Thoracic aorta (tissue), 2 donors: ENCODE results near the gene SH3BP1. TPM values are rescaled to one million over a fixed set of nuclear protein-coding genes. Genes with fewer than 3 reads are reported as not detected.

ENCODE experiments used
- ATAC-seq: fragments of 150-250 bp; one replicate; pipeline ENCODE4 v1.8.0; 2017; ENCODE audit warnings: low read depth; ENCODE audit not compliant: insufficient number of reproducible peaks, low FRiP score
- DNase-seq: peaks from one replicate; pipeline ENCODE4 v3.0.0-alpha.2; 2020; ENCODE audit warnings: low spot score
- H3K27ac ChIP-seq, 2 donors: fragments of 200-600 bp; sonication (generic); 1 replicate in 1 of 2; 2 replicates in 1 of 2; pipeline ENCODE4 v1.5.1; 2016; ENCODE audit warnings: mild to moderate bottlenecking in 2 of 2, moderate library complexity in 2 of 2
- H3K27me3 ChIP-seq: fragments of 200-600 bp; sonication (generic); replicated peaks from 2 replicates; pipeline ENCODE4 v1.6.0; 2016; ENCODE audit warnings: mild to moderate bottlenecking; ENCODE audit not compliant: insufficient read depth
- H3K36me3 ChIP-seq: fragments of 200-600 bp; sonication (generic); one replicate; pipeline ENCODE4 v1.5.1; 2016
- H3K4me1 ChIP-seq, 2 donors: fragments of 200-600 bp; sonication (generic); 1 replicate in 1 of 2; 2 replicates in 1 of 2; pipeline versions ENCODE4 v1.5.1 to v1.6.0; 2016; ENCODE audit warnings: low read depth in 2 of 2, mild to moderate bottlenecking in 1 of 2; ENCODE audit not compliant: control insufficient read depth in 1 of 2
- H3K4me3 ChIP-seq: fragments of 200-600 bp; sonication (generic); 2 replicates; pipeline ENCODE4 v1.5.1; 2016; ENCODE audit warnings: mild to moderate bottlenecking
- H3K9me3 ChIP-seq: fragments of 200-600 bp; sonication (generic); 2 replicates; pipeline ENCODE4 v1.5.1; 2016
- CTCF ChIP-seq: fragments of 200-600 bp; sonication (generic); IDR thresholded peaks from one replicate; pipeline ENCODE4 v1.5.1; 2019; ENCODE audit warnings: antibody characterized with exemption
- total RNA-seq, 2 donors: library from RNA; depleted of rRNA; stranded (reverse); fragments of >200 nt; gene quantifications; one replicate each; pipeline versions ENCODE4 v1.1.0 to v1.2.3, GENCODE V29; 2016

Gene SH3BP1
- total RNA-seq, 2 donors from 2014 or later, result 5.6 to 14.2 TPM

- H3K27ac ChIP-seq, result no peak overlapping the region
- DNase-seq (no peak), ATAC-seq (no peak)
- H3K4me1 ChIP-seq, result peaks cover 0 to 12% of the 10 kb centered on the region in 2 donors
- no peaks in the 10 kb centered on the region for H3K9me3 ChIP-seq
- TF ChIP-seq CTCF, result no peak
- H3K36me3 ChIP-seq, result no peaks in the 10 kb centered on the region
- peak overlapping the region; percentile 74 for H3K4me3 ChIP-seq
- no peaks in the 10 kb centered on the region for H3K27me3 ChIP-seq
Measured at GRCh38 chr22:37640591-37641560, 1.4 kb downstream of the SH3BP1 start.

GRCh38 chr22:37641561-37641949, 2.1 kb downstream of the SH3BP1 start:
- Histone ChIP-seq H3K27me3 (no peaks in the 10 kb centered on the region), H3K4me1 (peaks cover 0 to 12% of the 10 kb centered on the region in 2 donors), H3K27ac (no peak overlapping the region), H3K36me3 (no peaks in the 10 kb centered on the region), H3K9me3 (no peaks in the 10 kb centered on the region), H3K4me3 (no peak overlapping the region)
- DNase-seq, result no peak
- no peak for ATAC-seq
- no peak for TF ChIP-seq CTCF

- DNase-seq, result peak; percentile 47
- H3K4me1 ChIP-seq, result peaks cover 0 to 12% of the 10 kb centered on the region in 2 donors
- H3K27ac ChIP-seq, result no peak overlapping the region
- no peaks in the 10 kb centered on the region for H3K36me3 ChIP-seq
- H3K27me3 ChIP-seq, result no peaks in the 10 kb centered on the region
- TF ChIP-seq CTCF, result peak; percentile 96
- no peaks in the 10 kb centered on the region for H3K9me3 ChIP-seq
- H3K4me3 ChIP-seq, result no peak overlapping the region
- ATAC-seq, result no peak
Measured at GRCh38 chr22:37643225-37643847, 3.9 kb downstream of the SH3BP1 start.

- Histone ChIP-seq H3K4me3 (no peak overlapping the region), H3K27ac (no peak overlapping the region), H3K9me3 (no peaks in the 10 kb centered on the region), H3K4me1 (no peaks in the 10 kb centered on the region), H3K36me3 (no peaks in the 10 kb centered on the region), H3K27me3 (no peaks in the 10 kb centered on the region)
- no peak for TF ChIP-seq CTCF
- no peak for DNase-seq
- ATAC-seq, result no peak
Measured at GRCh38 chr22:37647317-37647716, 7.8 kb downstream of the SH3BP1 start.

- H3K4me3 ChIP-seq, result no peak overlapping the region
- no peaks in the 10 kb centered on the region for H3K36me3 ChIP-seq
- no peaks in the 10 kb centered on the region for H3K4me1 ChIP-seq
- DNase-seq (no peak), ATAC-seq (no peak)
- no peaks in the 10 kb centered on the region for H3K9me3 ChIP-seq
- TF ChIP-seq CTCF, result no peak
- no peak overlapping the region for H3K27ac ChIP-seq
- H3K27me3 ChIP-seq, result no peaks in the 10 kb centered on the region
Measured at GRCh38 chr22:37647928-37648327, 8.5 kb downstream of the SH3BP1 start.
